ENCODE data around the gene FOXO4.

Gene FOXO4

GRCh38 chrX:71118032-71118984 lies 22.7 kb downstream of the FOXO4 start, which contains the start of gene MED12:
MED12 (plus strand) TSS chrX:71118596; CDS start chrX:71118755, 159 bp downstream.
- Histone ChIP-seq H3K4me3 (ENCODE audit: low read length) (peak within 1 kb of the TSS; percentile 41), H3K9ac (ENCODE audit: low read length) (peak within 1 kb of the TSS; percentile 86), H3K27me3 (ENCODE audit: control insufficient read depth, insufficient read depth, low read length) (no peaks in the 10 kb centered on the region), H3K36me3 (ENCODE audit: control insufficient read depth, insufficient read depth, low read length) (no peaks in the 10 kb centered on the region), H3K4me1 (ENCODE audit: control insufficient read depth, insufficient read depth, low read length) (peaks cover 9% of the 10 kb centered on the region), H3K9me3 (ENCODE audit: control insufficient read depth, low read length) (no peaks in the 10 kb centered on the region)

GRCh38 chrX:71118985-71119535 lies 23.4 kb downstream of the FOXO4 start:
- Histone ChIP-seq H3K9ac (ENCODE audit: low read length) (peak overlapping the region; percentile 86), H3K4me3 (ENCODE audit: low read length) (peak overlapping the region; percentile 41), H3K4me1 (ENCODE audit: control insufficient read depth, insufficient read depth, low read length) (peaks cover 9% of the 10 kb centered on the region), H3K36me3 (ENCODE audit: control insufficient read depth, insufficient read depth, low read length) (peaks cover under 1% of the 10 kb centered on the region), H3K27me3 (ENCODE audit: control insufficient read depth, insufficient read depth, low read length) (no peaks in the 10 kb centered on the region), H3K9me3 (ENCODE audit: control insufficient read depth, low read length) (no peaks in the 10 kb centered on the region)

GRCh38 chrX:71128166-71128833 lies 32.6 kb downstream of the FOXO4 start:
- Histone ChIP-seq H3K27me3 (ENCODE audit: control insufficient read depth, insufficient read depth, low read length) (no peaks in the 10 kb centered on the region), H3K9ac (ENCODE audit: low read length) (no peak overlapping the region), H3K9me3 (ENCODE audit: control insufficient read depth, low read length) (no peaks in the 10 kb centered on the region), H3K4me1 (ENCODE audit: control insufficient read depth, insufficient read depth, low read length) (peaks cover 9% of the 10 kb centered on the region), H3K36me3 (ENCODE audit: control insufficient read depth, insufficient read depth, low read length) (peaks cover 11% of the 10 kb centered on the region), H3K4me3 (ENCODE audit: low read length) (no peak overlapping the region)

GRCh38 chrX:71128915-71129765 lies 33.5 kb downstream of the FOXO4 start:
- Histone ChIP-seq H3K4me1 (ENCODE audit: control insufficient read depth, insufficient read depth, low read length) (peaks cover 9% of the 10 kb centered on the region), H3K36me3 (ENCODE audit: control insufficient read depth, insufficient read depth, low read length) (peaks cover 10% of the 10 kb centered on the region), H3K9me3 (ENCODE audit: control insufficient read depth, low read length) (no peaks in the 10 kb centered on the region), H3K4me3 (ENCODE audit: low read length) (no peak overlapping the region), H3K27me3 (ENCODE audit: control insufficient read depth, insufficient read depth, low read length) (no peaks in the 10 kb centered on the region), H3K9ac (ENCODE audit: low read length) (no peak overlapping the region)

GRCh38 chrX:71131510-71131909 lies 35.9 kb downstream of the FOXO4 start:
- Histone ChIP-seq H3K36me3 (ENCODE audit: control insufficient read depth, insufficient read depth, low read length) (peaks cover 9% of the 10 kb centered on the region), H3K27me3 (ENCODE audit: control insufficient read depth, insufficient read depth, low read length) (no peaks in the 10 kb centered on the region), H3K9me3 (ENCODE audit: control insufficient read depth, low read length) (no peaks in the 10 kb centered on the region), H3K9ac (ENCODE audit: low read length) (no peak overlapping the region), H3K4me1 (ENCODE audit: control insufficient read depth, insufficient read depth, low read length) (peaks cover 9% of the 10 kb centered on the region), H3K4me3 (ENCODE audit: low read length) (no peak overlapping the region)

- no peaks in the 10 kb centered on the region for H3K27me3 ChIP-seq (ENCODE audit: control insufficient read depth, insufficient read depth, low read length)
- H3K36me3 ChIP-seq (ENCODE audit: control insufficient read depth, insufficient read depth, low read length): peaks cover under 1% of the 10 kb centered on the region
- H3K4me3 ChIP-seq (ENCODE audit: low read length): no peak overlapping the region
- H3K4me1 ChIP-seq (ENCODE audit: control insufficient read depth, insufficient read depth, low read length): peaks cover 6% of the 10 kb centered on the region
- H3K9me3 ChIP-seq (ENCODE audit: control insufficient read depth, low read length): no peaks in the 10 kb centered on the region
- no peak overlapping the region for H3K9ac ChIP-seq (ENCODE audit: low read length)
These were observed 44.8 kb downstream of the FOXO4 start for GRCh38 chrX:71140440-71140839.

GRCh38 chrX:71143508-71143907 lies 47.9 kb downstream of the FOXO4 start:
- H3K9me3 ChIP-seq (ENCODE audit: control insufficient read depth, low read length): no peaks in the 10 kb centered on the region
- H3K9ac ChIP-seq (ENCODE audit: low read length): no peak overlapping the region
- no peaks in the 10 kb centered on the region for H3K36me3 ChIP-seq (ENCODE audit: control insufficient read depth, insufficient read depth, low read length)
- H3K4me1 ChIP-seq (ENCODE audit: control insufficient read depth, insufficient read depth, low read length): peaks cover 10% of the 10 kb centered on the region
- no peaks in the 10 kb centered on the region for H3K27me3 ChIP-seq (ENCODE audit: control insufficient read depth, insufficient read depth, low read length)
- no peak overlapping the region for H3K4me3 ChIP-seq (ENCODE audit: low read length)

GRCh38 chrX:71144651-71145050 lies 49.0 kb downstream of the FOXO4 start, which contains the start of gene NLGN3:
NLGN3 (plus strand) TSS chrX:71144841; CDS start chrX:71147750, 2,909 bp downstream.
- peaks cover 10% of the 10 kb centered on the region for H3K4me1 ChIP-seq (ENCODE audit: control insufficient read depth, insufficient read depth, low read length)
- H3K36me3 ChIP-seq (ENCODE audit: control insufficient read depth, insufficient read depth, low read length): no peaks in the 10 kb centered on the region
- H3K27me3 ChIP-seq (ENCODE audit: control insufficient read depth, insufficient read depth, low read length): no peaks in the 10 kb centered on the region
- H3K9me3 ChIP-seq (ENCODE audit: control insufficient read depth, low read length): no peaks in the 10 kb centered on the region
- peak within 1 kb of the TSS; percentile 15 for H3K9ac ChIP-seq (ENCODE audit: low read length)
- H3K4me3 ChIP-seq (ENCODE audit: low read length): peak within 1 kb of the TSS; percentile 8

- H3K9ac ChIP-seq (ENCODE audit: low read length): no peak overlapping the region
- no peaks in the 10 kb centered on the region for H3K9me3 ChIP-seq (ENCODE audit: control insufficient read depth, low read length)
- peaks cover 10% of the 10 kb centered on the region for H3K4me1 ChIP-seq (ENCODE audit: control insufficient read depth, insufficient read depth, low read length)
- H3K27me3 ChIP-seq (ENCODE audit: control insufficient read depth, insufficient read depth, low read length): no peaks in the 10 kb centered on the region
- H3K36me3 ChIP-seq (ENCODE audit: control insufficient read depth, insufficient read depth, low read length): no peaks in the 10 kb centered on the region
- H3K4me3 ChIP-seq (ENCODE audit: low read length): no peak overlapping the region
These were observed 52.0 kb downstream of the FOXO4 start for GRCh38 chrX:71147496-71148277.

- Histone ChIP-seq H3K4me1 (ENCODE audit: control insufficient read depth, insufficient read depth, low read length) (peaks cover 10% of the 10 kb centered on the region), H3K9ac (ENCODE audit: low read length) (no peak overlapping the region), H3K9me3 (ENCODE audit: control insufficient read depth, low read length) (no peaks in the 10 kb centered on the region), H3K4me3 (ENCODE audit: low read length) (no peak overlapping the region), H3K27me3 (ENCODE audit: control insufficient read depth, insufficient read depth, low read length) (no peaks in the 10 kb centered on the region), H3K36me3 (ENCODE audit: control insufficient read depth, insufficient read depth, low read length) (no peaks in the 10 kb centered on the region)
These were observed 52.6 kb downstream of the FOXO4 start for GRCh38 chrX:71148278-71148663.

GRCh38 chrX:71151366-71151765 lies 55.7 kb downstream of the FOXO4 start:
- Histone ChIP-seq H3K27me3 (ENCODE audit: control insufficient read depth, insufficient read depth, low read length) (no peaks in the 10 kb centered on the region), H3K4me1 (ENCODE audit: control insufficient read depth, insufficient read depth, low read length) (no peaks in the 10 kb centered on the region), H3K4me3 (ENCODE audit: low read length) (no peak overlapping the region), H3K36me3 (ENCODE audit: control insufficient read depth, insufficient read depth, low read length) (no peaks in the 10 kb centered on the region), H3K9ac (ENCODE audit: low read length) (no peak overlapping the region), H3K9me3 (ENCODE audit: control insufficient read depth, low read length) (no peaks in the 10 kb centered on the region)

Measured in mucosa of stomach (tissue), 1 donor.